MM.1S (cell line): Measurements from ENCODE around the gene NTRK3.

ENCODE experiments used
- CTCF ChIP-seq: fragments of 300-600 bp; sonication (generic); IDR thresholded peaks from 2 replicates; pipeline ENCODE4 v1.5.1; 2016; ENCODE audit warnings: antibody characterized with exemption, low read length, mixed read lengths
- EZH2 ChIP-seq: fragments of 300-600 bp; sonication (generic); optimal IDR thresholded peaks from 2 replicates; pipeline ENCODE3; 2017; ENCODE audit warnings: low read depth, mild to moderate bottlenecking, antibody characterized with exemption, low read length, mixed read lengths

GRCh38 chr15:87850916-87851315 is 405.6 kb downstream of the NTRK3 start:
- TF ChIP-seq CTCF (no peak), EZH2 (no peak)
